HFF-Myc (cell line): ENCODE measurements around the gene KRTAP9-6.
"Not testable (repeated sequence)": the region's sequence is repeated elsewhere in the genome, so short reads cannot be mapped to it uniquely, and the experiment has no call there.

ENCODE experiments used
- DNase-seq: peaks from one replicate; pipeline ENCODE4 v3.0.0-alpha.2; 2011; ENCODE audit warnings: low read depth; ENCODE audit errors: extremely low read depth
- H3K4me3 ChIP-seq: replicated peaks from 2 replicates; pipeline ENCODE4 v1.5.1; 2011; ENCODE audit warnings: low read depth, mild to moderate bottlenecking, control low read depth, low read length
- CTCF ChIP-seq: IDR thresholded peaks from 2 replicates; pipeline ENCODE4 v1.5.1; 2012; ENCODE audit warnings: mild to moderate bottlenecking, low read depth, low read length, control low read depth; ENCODE audit errors: missing control alignments

KRTAP9-6 gene

DNA sequence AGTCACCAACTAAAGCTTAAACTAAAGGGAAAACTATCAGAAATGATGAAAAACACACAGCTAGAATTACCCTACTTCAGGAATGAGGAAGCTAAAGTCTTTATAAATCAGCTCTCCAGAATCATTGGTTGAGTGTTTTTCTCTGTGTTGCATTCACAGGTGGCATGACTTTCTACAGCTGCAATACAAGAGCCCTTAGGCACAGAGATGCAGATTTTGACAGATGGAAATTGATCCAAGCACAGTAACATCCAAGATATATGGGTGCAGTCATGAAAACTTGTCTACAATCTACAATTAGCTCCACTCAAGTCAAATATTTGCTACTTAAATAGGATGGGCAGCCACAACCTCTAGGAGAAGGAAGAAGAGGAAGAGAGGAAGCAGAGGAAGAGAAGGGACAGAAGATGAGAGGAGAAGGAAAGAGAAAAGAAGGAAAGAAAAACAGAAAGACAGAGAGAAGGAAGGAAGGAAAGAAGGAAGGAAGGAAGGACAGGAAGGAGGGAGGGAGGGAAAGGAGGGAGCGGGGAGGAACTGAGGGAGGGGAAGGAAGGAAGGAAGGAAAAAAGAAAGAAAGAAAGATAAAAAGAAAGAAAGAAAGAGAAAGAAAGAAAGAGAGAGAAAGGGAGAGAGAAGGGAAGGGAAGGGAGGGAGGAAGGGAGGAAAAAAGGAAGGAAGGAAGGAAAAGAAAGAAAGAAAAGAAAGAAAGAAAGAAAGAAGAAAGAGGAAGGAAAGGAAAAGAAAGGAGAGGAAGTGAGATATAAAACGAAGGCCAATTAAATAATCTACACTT is 18.0 kb upstream of the KRTAP9-6 start:
- not testable (repeated sequence) for DNase-seq

GRCh38 chr17:41249637-41250240 is 15.4 kb upstream of the KRTAP9-6 start, which contains the start of gene KRTAP9-4:
KRTAP9-4 (plus strand) TSS chr17:41249687; CDS start chr17:41249721, 34 bp downstream.
- DNase-seq, H3K4me3 ChIP-seq: not testable (repeated sequence)

More for the DNA sequence above, 18.0 kb upstream of the KRTAP9-6 start:
- H3K4me3 ChIP-seq, result not testable (repeated sequence)

DNA sequence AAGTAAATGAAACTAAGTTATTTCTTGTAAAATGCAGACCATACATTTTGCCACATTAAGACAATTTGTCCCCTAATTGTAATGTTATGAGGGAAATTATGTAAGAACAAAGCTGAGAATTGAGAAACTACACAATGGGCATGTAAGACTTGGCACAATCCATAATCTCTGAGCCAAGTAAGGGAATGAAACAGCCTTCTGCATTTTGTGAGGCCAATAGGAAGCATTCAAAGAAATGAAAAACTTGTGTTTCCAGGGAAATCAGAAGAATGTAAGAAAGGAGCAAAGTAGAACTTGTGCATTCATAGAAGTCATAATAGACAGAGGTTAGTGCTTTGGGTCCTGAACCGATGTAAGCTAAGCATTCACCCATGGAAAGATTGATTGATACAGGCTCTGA is 13.9 kb upstream of the KRTAP9-6 start:
- H3K4me3 ChIP-seq, result no peak overlapping the region
- TF ChIP-seq CTCF, result no peak
- DNase-seq, result no peak

DNA sequence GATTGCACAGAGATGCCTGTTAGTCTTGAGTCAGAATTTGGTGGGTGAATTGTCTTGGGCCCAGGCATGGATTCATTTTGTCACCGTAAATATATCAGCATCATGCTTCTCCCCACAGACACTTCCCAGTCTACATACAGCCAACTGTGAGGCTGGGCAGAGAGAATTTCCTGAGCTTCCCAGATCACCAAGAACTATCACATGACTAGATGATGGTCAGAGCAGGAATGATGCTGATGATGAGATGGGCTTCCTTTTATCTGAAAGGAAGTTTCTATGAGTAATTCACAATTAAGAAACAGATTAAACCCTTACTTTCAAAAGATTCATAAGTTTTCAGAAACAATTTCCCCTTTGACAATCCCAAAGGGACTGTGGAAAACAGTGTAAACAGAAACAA is 10.3 kb upstream of the KRTAP9-6 start:
- no peak for TF ChIP-seq CTCF
- no peak for DNase-seq
- H3K4me3 ChIP-seq, result no peak overlapping the region

DNA sequence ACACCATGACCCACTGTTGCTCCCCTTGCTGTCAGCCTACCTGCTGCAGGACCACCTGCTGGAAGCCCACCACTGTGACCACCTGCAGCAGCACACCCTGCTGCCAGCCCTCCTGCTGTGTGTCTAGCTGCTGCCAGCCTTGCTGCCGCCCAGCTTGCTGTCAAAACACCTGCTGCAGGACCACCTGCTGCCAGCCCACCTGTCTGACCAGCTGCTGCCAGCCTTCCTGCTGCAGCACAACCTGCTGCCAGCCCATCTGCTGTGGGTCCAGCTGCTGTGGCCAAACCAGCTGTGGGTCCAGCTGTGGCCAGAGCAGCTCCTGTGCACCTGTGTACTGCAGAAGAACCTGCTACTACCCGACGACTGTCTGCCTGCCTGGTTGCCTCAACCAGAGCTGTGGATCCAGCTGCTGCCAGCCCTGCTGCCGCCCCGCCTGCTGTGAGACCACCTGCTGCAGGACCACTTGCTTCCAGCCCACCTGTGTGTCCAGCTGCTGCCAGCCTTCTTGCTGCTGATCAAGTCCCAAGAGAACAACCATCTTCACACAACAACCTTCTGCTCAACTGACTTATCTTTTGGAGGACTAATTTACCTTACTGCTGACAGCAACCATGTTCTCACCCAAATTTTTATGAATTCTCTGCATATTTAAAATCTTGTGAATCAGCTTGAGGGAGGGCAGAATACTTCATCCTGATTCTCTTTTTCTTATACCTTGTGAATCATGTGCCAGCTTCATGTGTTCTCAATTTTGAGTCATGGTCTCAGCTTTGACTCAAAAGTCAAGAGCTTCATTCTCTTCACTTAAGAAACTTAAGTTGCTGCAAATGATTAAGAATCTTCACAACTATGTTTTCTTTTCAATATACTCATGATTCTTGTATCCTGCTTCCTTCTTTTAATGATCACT is 9.5 kb upstream of the KRTAP9-6 start, which contains the start of gene KRTAP9-9:
KRTAP9-9 (plus strand) TSS at position 4 of the 910 bp plus-strand sequence.
- H3K4me3 ChIP-seq, DNase-seq: not testable (repeated sequence)

DNA sequence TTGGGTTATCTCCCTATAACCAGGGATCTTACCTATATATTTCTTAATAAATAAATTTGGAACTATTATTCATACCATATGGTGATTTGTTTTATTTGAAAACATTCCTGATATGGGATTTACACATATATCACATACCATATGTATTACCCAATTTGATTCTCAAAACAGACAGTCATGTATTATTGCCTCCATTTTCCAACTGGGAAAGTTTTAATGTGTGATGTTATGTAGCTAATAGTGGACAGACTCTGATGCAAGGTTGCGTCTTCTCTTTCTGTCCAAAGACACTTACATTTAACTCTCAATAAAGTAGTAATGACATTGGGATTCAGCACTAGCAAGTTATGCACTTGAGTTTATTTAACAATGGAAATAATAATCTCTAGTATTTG is 8.9 kb upstream of the KRTAP9-6 start:
- no peak for TF ChIP-seq CTCF
- H3K4me3 ChIP-seq, result no peak overlapping the region
- DNase-seq, result no peak

- no peak overlapping the region for H3K4me3 ChIP-seq
- DNase-seq, result no peak
- no peak for TF ChIP-seq CTCF
Measured at GRCh38 chr17:41258406-41258805, 6.8 kb upstream of the KRTAP9-6 start.

- no peak for DNase-seq
- H3K4me3 ChIP-seq, result no peak overlapping the region
- TF ChIP-seq CTCF, result no peak
Measured at GRCh38 chr17:41263212-41263611, 2.0 kb upstream of the KRTAP9-6 start.
